Pancreas (tissue), 10 donors: ENCODE measurements around the gene HOXC5. TPM values are rescaled to one million over a fixed set of nuclear protein-coding genes. Genes with fewer than 3 reads are reported as not detected.

Experiments used
- ATAC-seq, 4 donors: fragments of 200-7000 bp; cut with Tn5 transposase; one replicate each; pipeline versions ENCODE4 v1.8.0 to v1.9.1; 2020; ENCODE audit warnings: mild to moderate bottlenecking in 4 of 4, moderate library complexity in 4 of 4
- DNase-seq, 6 donors: peaks; one replicate each; pipeline ENCODE4 v3.0.0-alpha.2; 2020
- FAIRE-seq: peaks from 2 replicates; lab custom pipeline; 2012; peaks lifted over from hg19 to GRCh38; lab: Jason Lieb, UNC
- H3K27ac ChIP-seq, 4 donors: fragments of 200-600 bp; sonication (generic); 1 replicate in 3 of 4; 2 replicates in 1 of 4; pipeline versions ENCODE4 v1.5.0 to v1.8.0; 2020
- H3K27me3 ChIP-seq, 4 donors: fragments of 200-600 bp; one replicate each; pipeline ENCODE4 v1.8.0; 2021
- H3K36me3 ChIP-seq, 3 donors: fragments of 200-600 bp; sonication (generic) in 1 of 3; one replicate each; pipeline versions ENCODE4 v1.5.0 to v1.8.0; 2020 to 2021
- H3K4me1 ChIP-seq, 3 donors: fragments of 200-600 bp; one replicate each; pipeline ENCODE4 v1.8.0; 2021
- H3K4me3 ChIP-seq, 4 donors: fragments of 200-600 bp; sonication (generic) in 2 of 4; one replicate each; pipeline versions ENCODE4 v1.5.0 to v1.8.0; 2020 to 2021
- H3K9me3 ChIP-seq, 4 donors: fragments of 200-600 bp; one replicate each; pipeline ENCODE4 v1.8.0; 2021
- CTCF ChIP-seq, 4 donors: fragments of 200-600 bp; sonication (generic) in 3 of 4; IDR thresholded peaks; one replicate each; pipeline versions ENCODE4 v1.5.0 to v1.8.0; 2021; ENCODE audit warnings: antibody characterized with exemption in 4 of 4
- WGBS, 2 donors: extraction: QIAGEN DNeasy Blood & Tissue Kit; methylation state at CpG; one replicate each; pipeline ENCODE4 v1.1.7; 2013; 5-methylcytosine and 5-hydroxymethylcytosine counted together
- intact Hi-C, 3 donors: fragments of 100-400 bp; cut with DNase I; formaldehyde crosslinking; loops; one replicate each; pipeline versions ENCODE4 v1.11.1 to v1.14.2; 2022
- polyA plus RNA-seq, 2 donors: library from polyadenylated mRNA; stranded (reverse); fragments of 200-250 nt; gene quantifications; one replicate each; pipeline ENCODE4 v1.2.3, GENCODE V29; 2013
- total RNA-seq, 6 donors: library from RNA; stranded (reverse); fragmentation: NEBNext Ultra II Directional in 4 of 6; extraction: Animal tissue kit (Norgen Biotek cat#: 25700) in 4 of 6; gene quantifications; one replicate each; pipeline versions ENCODE4 v1.2.1 to v1.2.4, GENCODE V29; 2021 to 2023
- donor health status: healthy with polysubstance abuse.
- donor health status: DM: no; HTN: no; CAD: no; lungs with moderate emphysema.
- donor health status: DM: no; HTN: no; CAD: no.
- donor health status: control.
- donor health status: control.
- donor health status: Bipolar disorder and iron deficiency.
- donor health status: DM: yes; HTN: yes; CAD: no.
- donor health status: DM: no; HTN: no; CAD: no.
- donor health status: DM: no; HTN: no; CAD: no.
- donor health status: DM: yes; HTN: yes; CAD: no.

The HOXC5 gene
- not detected for total RNA-seq
- not detected for polyA plus RNA-seq

GRCh38 chr12:54032627-54033100 is at the start of gene HOXC5:
Gene HOXC5 (plus strand): TSS chr12:54033050. CDS start chr12:54033123, 73 bp downstream.
- H3K4me1 ChIP-seq = no peaks in the 10 kb centered on the region
- no peak within 1 kb of the TSS for H3K27ac ChIP-seq
- no peaks in the 10 kb centered on the region for H3K9me3 ChIP-seq
- H3K27me3 ChIP-seq = peaks cover 3 to 58% (median 12%) of the 10 kb centered on the region in 4 donors
- H3K36me3 ChIP-seq = no peaks in the 10 kb centered on the region
- FAIRE-seq = no peak
- 5 to 6% methylated on average over 12 of the region's 12 CpGs for WGBS, 2 donors
- DNase-seq = peak in 5 of 6 donors; percentile 42 to 77 (median 55)
- H3K4me3 ChIP-seq = peak within 1 kb of the TSS in 1 of 4 donors; percentile 16
- ATAC-seq = peak in 3 of 4 donors; percentile 69 to 89 (median 77)
- peak; percentile 52 to 79 (median 73) for TF ChIP-seq CTCF (IDR thresholded peaks at IDR 0.05)
- intact Hi-C loops = loop anchor here in 1 of 3 donors (5.0 kb wide), 1 partner anchor 165 kb away; no protein-coding TSS in a partner anchor

GRCh38 chr12:53983568-53983949 is 49.3 kb upstream of the HOXC5 start:
- peak in 1 of 6 donors; percentile 9 for DNase-seq
- 8% methylated on average over 17 of the region's 17 CpGs for WGBS, 2 donors
- no peak for ATAC-seq
- Histone ChIP-seq H3K36me3 (no peaks in the 10 kb centered on the region), H3K27me3 (peaks cover 0 to 72% (median 28%) of the 10 kb centered on the region in 4 donors), H3K4me1 (peaks cover 0 to 14% (median 12%) of the 10 kb centered on the region in 3 donors), H3K27ac (no peak overlapping the region), H3K4me3 (no peak overlapping the region), H3K9me3 (no peaks in the 10 kb centered on the region)
- no peak for FAIRE-seq
- intact Hi-C loops = no loop called here
- TF ChIP-seq CTCF (IDR thresholded peaks at IDR 0.05) = no peak

GRCh38 chr12:53983950-53984572 is 48.8 kb upstream of the HOXC5 start:
- intact Hi-C loops = no loop called here
- peaks cover 0 to 72% (median 31%) of the 10 kb centered on the region in 4 donors for H3K27me3 ChIP-seq
- no peak for TF ChIP-seq CTCF (IDR thresholded peaks at IDR 0.05)

GRCh38 chr12:53984901-53985691 is 47.8 kb upstream of the HOXC5 start, which contains the start of gene HOXC10:
Gene HOXC10 (plus strand): TSS chr12:53985146. CDS start chr12:53985260, 114 bp downstream.
- H3K36me3 ChIP-seq = no peaks in the 10 kb centered on the region
- TF ChIP-seq CTCF (IDR thresholded peaks at IDR 0.05) = peak; percentile 8 to 33 (median 17)
- H3K4me1 ChIP-seq = peaks cover 0 to 19% (median 12%) of the 10 kb centered on the region in 3 donors
- H3K27ac ChIP-seq = no peak within 1 kb of the TSS
- peak within 1 kb of the TSS in 2 of 4 donors; percentile 14 to 38 for H3K4me3 ChIP-seq
- no peaks in the 10 kb centered on the region for H3K9me3 ChIP-seq
- peak; percentile 74 to 88 (median 83) for DNase-seq
- FAIRE-seq = no peak
- peak; percentile 74 to 88 (median 84) for ATAC-seq
- H3K27me3 ChIP-seq = peaks cover 0 to 80% (median 32%) of the 10 kb centered on the region in 4 donors
- intact Hi-C loops = no loop called here
- 8% methylated on average over 55 of the region's 55 CpGs for WGBS, 2 donors

More at GRCh38 chr12:53983950-53984572, 48.8 kb upstream of the HOXC5 start:
- no peaks in the 10 kb centered on the region for H3K9me3 ChIP-seq
- no peak overlapping the region for H3K4me3 ChIP-seq
- WGBS, 2 donors = 7 to 8% methylated on average over 29 to 30 of the region's 30 CpGs
- H3K27ac ChIP-seq = no peak overlapping the region
- FAIRE-seq = no peak
- no peak for ATAC-seq
- H3K36me3 ChIP-seq = no peaks in the 10 kb centered on the region
- H3K4me1 ChIP-seq = peaks cover 0 to 14% (median 12%) of the 10 kb centered on the region in 3 donors
- peak in 1 of 6 donors; percentile 64 for DNase-seq
